HL-60 (cell line): Measurements from ENCODE around the gene PADI6.
A peak's percentile ranks its signal among the peaks of the same experiment; 100 is the strongest.

Source experiments
- POLR2AphosphoS5 ChIP-seq: IDR thresholded peaks from 2 replicates; pipeline ENCODE4 v1.6.1; 2012; ENCODE audit warnings: low read depth
- TF ChIP-seq, protein P1 (sequence below): IDR thresholded peaks from one replicate; pipeline ENCODE4 v1.5.1; 2011; ENCODE audit warnings: low read length, control low read depth, inconsistent platforms; ENCODE audit not compliant: insufficient read depth

DNA sequence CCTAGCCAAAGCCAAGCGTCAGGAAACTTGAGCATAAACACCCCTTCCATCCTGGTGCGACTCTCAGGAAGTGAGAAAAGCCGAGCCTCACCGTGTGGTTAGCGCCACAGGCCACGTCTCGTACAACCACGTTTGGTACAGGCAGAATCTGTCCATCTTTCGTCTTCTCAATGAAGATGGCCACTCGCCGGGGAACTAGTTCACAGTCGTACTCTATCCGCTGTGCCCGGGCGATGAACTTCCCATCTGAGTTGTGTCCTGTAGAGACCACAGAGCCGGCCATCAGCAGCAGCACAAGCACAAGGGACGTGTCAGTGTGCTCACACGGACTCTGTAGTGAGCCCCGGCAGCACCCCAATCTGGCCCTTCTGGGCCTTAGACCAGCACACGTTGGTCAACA is 44.4 kb downstream of the PADI6 start:
- TF ChIP-seq, protein P1, sequence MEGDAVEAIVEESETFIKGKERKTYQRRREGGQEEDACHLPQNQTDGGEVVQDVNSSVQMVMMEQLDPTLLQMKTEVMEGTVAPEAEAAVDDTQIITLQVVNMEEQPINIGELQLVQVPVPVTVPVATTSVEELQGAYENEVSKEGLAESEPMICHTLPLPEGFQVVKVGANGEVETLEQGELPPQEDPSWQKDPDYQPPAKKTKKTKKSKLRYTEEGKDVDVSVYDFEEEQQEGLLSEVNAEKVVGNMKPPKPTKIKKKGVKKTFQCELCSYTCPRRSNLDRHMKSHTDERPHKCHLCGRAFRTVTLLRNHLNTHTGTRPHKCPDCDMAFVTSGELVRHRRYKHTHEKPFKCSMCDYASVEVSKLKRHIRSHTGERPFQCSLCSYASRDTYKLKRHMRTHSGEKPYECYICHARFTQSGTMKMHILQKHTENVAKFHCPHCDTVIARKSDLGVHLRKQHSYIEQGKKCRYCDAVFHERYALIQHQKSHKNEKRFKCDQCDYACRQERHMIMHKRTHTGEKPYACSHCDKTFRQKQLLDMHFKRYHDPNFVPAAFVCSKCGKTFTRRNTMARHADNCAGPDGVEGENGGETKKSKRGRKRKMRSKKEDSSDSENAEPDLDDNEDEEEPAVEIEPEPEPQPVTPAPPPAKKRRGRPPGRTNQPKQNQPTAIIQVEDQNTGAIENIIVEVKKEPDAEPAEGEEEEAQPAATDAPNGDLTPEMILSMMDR, result no peak
- TF ChIP-seq POLR2AphosphoS5, result 0 out of 2 replicates have a peak, but pooled peaks have one; percentile 15
